Measurements from ENCODE around the gene LPP. TPM values are rescaled to one million over a fixed set of nuclear protein-coding genes. Genes with fewer than 3 reads are reported as not detected.

Gene LPP
- total and polyA plus RNA-seq, 10 of the 15 experiments (the other 5 are each of a cell fraction or from before 2014, with no cell fraction given) = under 0.01 to 0.62 (median 0.03) TPM

GRCh38 chr3:188322135-188322887, 168.4 kb downstream of the LPP start:
- H4K20me1 ChIP-seq (ENCODE audit: control insufficient read depth, insufficient read depth) = no peaks in the 10 kb centered on the region
- H3K9me3 ChIP-seq (replicated peaks; ENCODE audit: control insufficient read depth, insufficient read depth, low read length) = no peaks in the 10 kb centered on the region; the same call in 2 of the 3 replicates
- H3K27me3 ChIP-seq (replicated peaks in 1 of 2; ENCODE audit: control insufficient read depth in 2 of 2, insufficient read depth in 2 of 2, low read length in 1 of 2) = no peaks in the 10 kb centered on the region; a peak in 2 of 4 replicates
- RAD21 ChIA-PET (ENCODE audit: unreplicated experiment) = no interaction called here
- H3K27ac ChIP-seq (ENCODE audit: control insufficient read depth, insufficient read depth) = no peak overlapping the region
- no peak overlapping the region for H2AFZ ChIP-seq (ENCODE audit: control insufficient read depth, low read depth, low read length)
- WGBS (ENCODE audit: insufficient coverage, insufficient replicate concordance, low lambda C conversion rate, missing lambda C conversion rate) = 49% methylated on average over 4 of the region's 4 CpGs
- H3K9ac ChIP-seq (ENCODE audit: control insufficient read depth, insufficient read depth, low read length) = no peak overlapping the region
- H3K4me1 ChIP-seq (ENCODE audit: control insufficient read depth, insufficient read depth, low read length) = no peaks in the 10 kb centered on the region
- ATAC-seq = no peak
- BruUV-seq (replicated peaks) = no TSS peak
- no peaks in the 10 kb centered on the region for H3K36me3 ChIP-seq (ENCODE audit: control insufficient read depth in 2 of 2, insufficient read depth in 2 of 2, low read length in 1 of 2)
- SMC1A ChIA-PET (ENCODE audit: uncharacterized antibody, unreplicated experiment) = no interaction called here
- no peak for DNase-seq (ENCODE audit: low read depth, low spot score)
- intact Hi-C loops (cut with micrococcal nuclease; ENCODE audit: unreplicated experiment) = no loop called here
- H3K4me2 ChIP-seq (ENCODE audit: control insufficient read depth, insufficient read depth) = no peak overlapping the region
- no peak for FAIRE-seq
- H3K4me3 ChIP-seq = no peak overlapping the region
- CTCF ChIA-PET = no interaction called here
- POLR2A ChIA-PET = no interaction called here
- H3K79me2 ChIP-seq (ENCODE audit: control insufficient read depth, insufficient read depth, low read length) = no peaks in the 10 kb centered on the region
- in situ Hi-C loops (cut with MboI) = no loop called here
- TF ChIP-seq RBBP5 (conservative IDR thresholded peaks at IDR 0.05) (no peak), SIN3A (IDR thresholded peaks at IDR 0.05; ENCODE audit: low read depth, low read length) (no peak), MLLT1 (IDR thresholded peaks at IDR 0.05) (no peak), RB1 (IDR thresholded peaks at IDR 0.05; ENCODE audit: borderline replicate concordance) (no peak), LARP7 (IDR thresholded peaks at IDR 0.05) (no peak), BMI1 (IDR thresholded peaks at IDR 0.05; ENCODE audit: borderline replicate concordance) (no peak), EED (IDR thresholded peaks at IDR 0.05; ENCODE audit: low read depth) (no peak), ZNF687 (IDR thresholded peaks at IDR 0.05) (no peak), SREBF2 (IDR thresholded peaks at IDR 0.05; ENCODE audit: low read length) (no peak), RUNX3 (IDR thresholded peaks at IDR 0.05; ENCODE audit: low read length) (no peak), MAX (IDR thresholded peaks at IDR 0.05; ENCODE audit: low read depth, low read length) (no peak), ZBTB33 (IDR thresholded peaks at IDR 0.05) (no peak), MXI1 (IDR thresholded peaks at IDR 0.05; ENCODE audit: low read depth, low read length) (no peak), IRF5 (IDR thresholded peaks at IDR 0.05; ENCODE audit: borderline replicate concordance) (no peak), SMAD1 (IDR thresholded peaks at IDR 0.05; ENCODE audit: low read depth, partially characterized antibody) (no peak)

Data from GM12878 (cell line).